Measurements from ENCODE around the gene RSPH6A.

RSPH6A gene

DNA sequence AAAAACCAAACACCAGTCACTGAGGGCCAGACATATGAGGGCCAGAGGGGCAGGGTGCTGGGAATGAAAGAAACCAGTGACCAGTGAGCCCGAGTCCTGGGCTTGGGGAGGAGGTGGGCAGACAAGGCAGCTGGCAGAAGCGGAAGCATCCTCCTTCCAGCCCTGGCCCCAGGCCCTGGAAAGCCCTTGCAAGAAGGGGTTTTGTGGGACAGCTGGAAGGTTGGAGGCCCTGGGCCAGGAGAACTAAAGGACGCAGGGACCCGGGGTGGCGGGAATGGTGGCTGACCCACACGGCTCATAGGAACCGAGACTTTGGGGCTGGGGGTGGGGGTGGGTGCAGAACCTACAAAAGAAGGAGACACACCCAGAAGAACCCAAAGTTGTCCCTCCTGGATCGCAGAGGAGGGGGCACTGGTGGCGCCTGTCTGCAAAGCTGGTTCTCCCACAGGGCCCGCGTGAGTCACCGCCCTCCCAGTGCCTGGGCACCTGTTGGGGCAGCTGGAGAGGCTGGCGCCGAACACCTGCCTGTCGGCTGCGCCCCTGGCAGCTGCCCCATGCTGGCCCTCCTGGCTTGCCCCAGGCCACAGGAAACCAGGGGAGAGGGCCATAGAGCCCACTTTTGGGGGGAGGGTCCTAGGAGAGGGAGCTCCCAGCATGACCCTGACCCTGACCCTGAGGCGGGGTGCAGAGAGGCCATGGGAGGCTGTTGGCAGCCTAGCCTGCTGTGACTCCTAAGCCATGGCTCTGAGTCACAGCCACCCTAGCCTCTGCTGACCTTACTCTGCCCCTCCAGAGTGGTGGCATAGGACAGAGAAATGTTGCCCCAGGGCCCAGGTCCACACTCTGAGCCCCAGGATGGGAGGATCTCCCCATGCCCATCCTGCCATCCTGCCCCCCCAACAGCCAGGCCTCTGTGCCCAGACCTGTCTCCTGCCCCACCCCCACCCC is 33.6 kb downstream of the RSPH6A start:
- in situ Hi-C loops (cut with HindIII; ENCODE audit: low sequenced_read_pairs): no loop called here
- peak overlapping the region; percentile 24 for H3K4me3 ChIP-seq (ENCODE audit: low read depth, low read length)
- TF ChIP-seq, protein P1, sequence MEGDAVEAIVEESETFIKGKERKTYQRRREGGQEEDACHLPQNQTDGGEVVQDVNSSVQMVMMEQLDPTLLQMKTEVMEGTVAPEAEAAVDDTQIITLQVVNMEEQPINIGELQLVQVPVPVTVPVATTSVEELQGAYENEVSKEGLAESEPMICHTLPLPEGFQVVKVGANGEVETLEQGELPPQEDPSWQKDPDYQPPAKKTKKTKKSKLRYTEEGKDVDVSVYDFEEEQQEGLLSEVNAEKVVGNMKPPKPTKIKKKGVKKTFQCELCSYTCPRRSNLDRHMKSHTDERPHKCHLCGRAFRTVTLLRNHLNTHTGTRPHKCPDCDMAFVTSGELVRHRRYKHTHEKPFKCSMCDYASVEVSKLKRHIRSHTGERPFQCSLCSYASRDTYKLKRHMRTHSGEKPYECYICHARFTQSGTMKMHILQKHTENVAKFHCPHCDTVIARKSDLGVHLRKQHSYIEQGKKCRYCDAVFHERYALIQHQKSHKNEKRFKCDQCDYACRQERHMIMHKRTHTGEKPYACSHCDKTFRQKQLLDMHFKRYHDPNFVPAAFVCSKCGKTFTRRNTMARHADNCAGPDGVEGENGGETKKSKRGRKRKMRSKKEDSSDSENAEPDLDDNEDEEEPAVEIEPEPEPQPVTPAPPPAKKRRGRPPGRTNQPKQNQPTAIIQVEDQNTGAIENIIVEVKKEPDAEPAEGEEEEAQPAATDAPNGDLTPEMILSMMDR (IDR thresholded peaks at IDR 0.05; ENCODE audit: low read depth, low read length, missing control alignments): no peak
- no peak for DNase-seq (ENCODE audit: low read depth)

DNA sequence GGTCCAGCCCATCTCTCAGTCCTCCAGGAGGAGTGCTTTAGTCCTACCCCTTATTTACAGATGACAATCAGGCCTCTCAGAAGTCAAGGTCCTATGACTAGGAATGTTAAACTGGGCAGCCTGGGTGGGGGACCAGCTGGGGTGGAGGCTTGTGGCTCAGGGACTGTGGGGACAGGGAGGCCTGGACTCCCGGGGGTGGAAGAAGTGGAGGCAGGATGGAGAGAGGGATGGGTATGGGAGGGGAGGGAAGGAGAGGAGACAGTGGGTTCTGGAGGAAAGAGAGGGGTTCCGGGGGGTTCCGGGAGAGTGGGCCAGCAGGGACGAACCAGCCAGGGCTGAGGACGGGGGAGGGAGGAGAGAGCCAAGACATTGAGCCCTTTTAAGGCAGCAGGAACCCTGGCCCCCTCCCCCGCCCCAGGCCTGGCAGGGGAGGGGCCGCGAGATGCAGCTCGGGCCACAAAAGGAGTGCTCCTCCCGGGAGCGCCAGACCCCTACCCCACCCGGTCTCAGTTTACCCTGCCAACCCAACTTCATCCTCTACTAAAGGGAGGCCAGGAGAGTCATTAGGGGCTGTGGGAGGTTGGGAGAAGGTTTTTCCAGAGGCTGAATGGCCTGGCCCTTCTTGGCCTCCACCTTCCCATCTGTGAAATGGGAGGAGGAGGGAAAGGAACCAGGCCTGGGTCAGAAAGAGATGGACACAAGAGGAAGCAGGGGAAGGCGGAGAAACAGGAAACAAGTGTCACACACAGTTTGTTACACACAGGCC is 34.5 kb downstream of the RSPH6A start:
- no peak for DNase-seq (ENCODE audit: low read depth)
- in situ Hi-C loops (cut with HindIII; ENCODE audit: low sequenced_read_pairs): no loop called here
- H3K4me3 ChIP-seq (ENCODE audit: low read depth, low read length): no peak overlapping the region
- TF ChIP-seq, protein P1 (IDR thresholded peaks at IDR 0.05; ENCODE audit: low read depth, low read length, missing control alignments): no peak

DNA sequence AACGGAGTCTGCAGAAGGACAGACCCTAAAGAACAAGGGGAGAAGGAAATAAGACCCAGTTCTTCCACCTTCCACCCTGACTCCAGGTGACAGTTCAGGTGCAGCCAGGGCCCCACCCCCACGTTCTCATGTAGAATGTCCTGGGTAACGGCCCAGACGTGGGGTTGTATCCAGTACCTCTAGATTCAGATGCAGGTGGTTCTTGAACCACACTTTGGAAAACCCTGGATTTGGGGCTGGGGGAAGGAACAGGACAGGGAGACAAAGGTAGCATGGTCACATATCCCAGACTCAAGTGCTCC is 35.0 kb downstream of the RSPH6A start:
- in situ Hi-C loops (cut with HindIII; ENCODE audit: low sequenced_read_pairs): no loop called here

DNA sequence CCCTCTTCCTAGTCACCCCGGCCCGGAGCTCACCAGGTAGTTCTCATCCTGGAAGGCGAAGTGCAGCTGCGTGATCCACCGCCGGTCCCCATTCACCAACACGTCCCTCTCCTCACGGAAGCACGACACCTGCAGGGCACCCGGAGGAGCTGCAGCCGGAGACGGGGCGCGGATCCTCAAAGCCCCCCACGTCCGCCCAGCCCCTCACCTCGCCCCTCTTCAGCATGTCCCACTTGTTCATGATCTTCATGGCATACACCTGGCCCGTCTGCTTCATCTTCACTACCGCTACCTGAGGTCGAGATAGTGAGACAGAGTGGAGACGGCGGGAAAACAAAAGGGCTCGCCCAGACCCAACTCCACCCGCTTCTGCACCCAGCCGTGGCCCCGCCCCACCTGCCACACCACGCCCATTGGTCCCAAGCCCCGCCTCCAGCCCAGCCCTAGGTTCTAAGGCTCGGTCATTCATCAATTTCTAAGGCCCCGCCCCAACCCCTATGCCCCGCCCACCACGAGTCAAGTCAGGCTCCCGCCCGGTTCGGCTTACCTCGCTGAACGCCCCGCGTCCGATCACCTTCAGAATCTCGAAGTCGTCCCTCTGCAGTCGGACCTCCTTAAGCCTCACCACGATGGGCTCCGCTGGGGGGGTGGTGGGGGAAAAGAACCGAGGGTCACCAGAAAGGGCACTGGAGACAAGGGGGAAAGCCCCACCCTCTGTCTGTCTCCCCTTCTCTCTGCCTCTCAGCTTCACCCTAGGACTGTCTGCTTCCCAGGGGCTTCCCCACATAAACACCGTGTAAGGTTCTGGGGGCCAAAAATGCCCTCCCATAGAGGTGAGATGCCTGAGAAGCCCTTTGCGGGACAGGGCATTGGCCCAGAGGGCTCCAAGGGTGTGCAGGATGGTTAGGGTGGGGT is 35.6 kb downstream of the RSPH6A start:
- no peak overlapping the region for H3K4me3 ChIP-seq (ENCODE audit: low read depth, low read length)
- no peak for DNase-seq (ENCODE audit: low read depth)
- TF ChIP-seq, protein P1 (IDR thresholded peaks at IDR 0.05; ENCODE audit: low read depth, low read length, missing control alignments): peak; percentile 48
- in situ Hi-C loops (cut with HindIII; ENCODE audit: low sequenced_read_pairs): no loop called here

More for the DNA sequence above, 35.0 kb downstream of the RSPH6A start:
- no peak overlapping the region for H3K4me3 ChIP-seq (ENCODE audit: low read depth, low read length)
- DNase-seq (ENCODE audit: low read depth): no peak
- TF ChIP-seq, protein P1 (IDR thresholded peaks at IDR 0.05; ENCODE audit: low read depth, low read length, missing control alignments): no peak

DNA sequence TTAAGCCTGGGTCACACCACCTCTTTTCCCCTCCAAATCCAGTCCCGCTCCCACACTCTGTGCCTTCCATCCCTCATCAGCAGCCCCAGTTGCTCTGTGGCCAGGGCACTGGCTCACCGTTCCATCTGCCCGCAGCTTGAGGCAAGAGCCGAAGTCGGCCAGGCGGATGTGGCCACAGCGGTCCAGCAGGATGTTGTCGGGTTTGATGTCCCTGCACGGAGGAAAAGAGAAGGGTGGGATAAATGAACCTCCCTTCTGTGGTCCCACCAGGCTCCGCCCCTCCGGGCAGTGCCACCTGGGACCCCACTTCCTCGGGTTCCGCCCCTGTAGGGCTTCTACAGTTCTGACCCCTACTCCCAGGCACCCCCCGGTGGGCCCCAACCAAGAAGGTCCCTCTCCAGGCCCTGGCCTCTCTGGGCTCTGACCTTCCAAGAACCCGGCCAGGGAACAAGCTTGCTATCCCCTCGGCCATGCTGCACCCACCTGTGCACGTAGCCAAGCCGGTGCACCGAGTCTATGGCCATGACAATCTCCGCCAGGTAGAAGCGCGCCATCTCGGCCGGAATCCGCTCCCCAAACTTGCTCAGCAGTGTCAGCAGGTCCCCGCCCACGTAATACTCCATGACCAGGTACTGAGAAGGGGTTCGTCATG is 37.0 kb downstream of the RSPH6A start:
- H3K4me3 ChIP-seq (ENCODE audit: low read depth, low read length): no peak overlapping the region
- in situ Hi-C loops (cut with HindIII; ENCODE audit: low sequenced_read_pairs): no loop called here
- no peak for DNase-seq (ENCODE audit: low read depth)
- TF ChIP-seq, protein P1 (IDR thresholded peaks at IDR 0.05; ENCODE audit: low read depth, low read length, missing control alignments): no peak
